Osteoblast (primary cell): Measurements from ENCODE around the gene SLC6A19. TPM values are rescaled to one million over a fixed set of nuclear protein-coding genes. Genes with fewer than 3 reads are reported as not detected.

Source experiments
- DNase-seq: peaks from one replicate; pipeline ENCODE4 v3.0.0; 2011; ENCODE audit warnings: low spot score, mixed read lengths; ENCODE audit not compliant: insufficient read length; ENCODE audit errors: missing footprints
- H2AFZ ChIP-seq: 2 replicates; pipeline ENCODE4 v1.6.0; 2011; ENCODE audit warnings: mild to moderate bottlenecking, low read length
- H3K27ac ChIP-seq: 2 replicates; pipeline ENCODE4 v1.5.1; 2011; ENCODE audit warnings: mild to moderate bottlenecking, low read depth, low read length, moderate library complexity
- H3K27me3 ChIP-seq: 2 replicates; pipeline ENCODE4 v1.6.0; 2012; ENCODE audit warnings: mild to moderate bottlenecking, control low read depth, inconsistent platforms, low read length, moderate library complexity; ENCODE audit not compliant: insufficient read depth
- H3K36me3 ChIP-seq: 2 replicates; pipeline ENCODE4 v1.5.1; 2011; ENCODE audit warnings: mild to moderate bottlenecking, low read length, control low read depth, moderate library complexity; ENCODE audit not compliant: insufficient read depth
- H3K4me1 ChIP-seq: 2 replicates; pipeline ENCODE4 v1.5.1; 2011; ENCODE audit warnings: mild to moderate bottlenecking, low read length, control low read depth, moderate library complexity; ENCODE audit not compliant: insufficient read depth
- H3K4me2 ChIP-seq: 2 replicates; pipeline ENCODE4 v1.6.0; 2011; ENCODE audit warnings: mild to moderate bottlenecking, low read length; ENCODE audit not compliant: insufficient read depth
- H3K4me3 ChIP-seq: fragments of 200-600 bp; sonication (generic); 3 replicates; pipeline ENCODE4 v1.5.1; 2012; ENCODE audit warnings: mild to moderate bottlenecking, low read length, inconsistent platforms; ENCODE audit not compliant: insufficient read depth
- H3K79me2 ChIP-seq: 2 replicates; pipeline ENCODE4 v1.6.0; 2012; ENCODE audit warnings: mild to moderate bottlenecking, low read length, control low read depth, inconsistent platforms; ENCODE audit not compliant: insufficient read depth
- H3K9me3 ChIP-seq: 2 replicates; pipeline ENCODE4 v1.5.1; 2011; ENCODE audit warnings: low read depth, low read length, control low read depth
- H4K20me1 ChIP-seq: 2 replicates; pipeline ENCODE4 v1.6.0; 2012; ENCODE audit warnings: mild to moderate bottlenecking, low read length, control low read depth; ENCODE audit not compliant: insufficient read depth
- CTCF ChIP-seq: IDR thresholded peaks from 2 replicates; pipeline ENCODE4 v1.5.1; 2011; ENCODE audit warnings: mild to moderate bottlenecking, low read depth, low read length, moderate library complexity; ENCODE audit errors: extremely low read depth
- total RNA-seq: library from RNA; depleted of rRNA; stranded (reverse); fragments of >200 nt; gene quantifications from 2 replicates; pipeline ENCODE4 v1.2.3, GENCODE V29; 2012

The SLC6A19 gene
- total RNA-seq, 1 donor: not detected

DNA sequence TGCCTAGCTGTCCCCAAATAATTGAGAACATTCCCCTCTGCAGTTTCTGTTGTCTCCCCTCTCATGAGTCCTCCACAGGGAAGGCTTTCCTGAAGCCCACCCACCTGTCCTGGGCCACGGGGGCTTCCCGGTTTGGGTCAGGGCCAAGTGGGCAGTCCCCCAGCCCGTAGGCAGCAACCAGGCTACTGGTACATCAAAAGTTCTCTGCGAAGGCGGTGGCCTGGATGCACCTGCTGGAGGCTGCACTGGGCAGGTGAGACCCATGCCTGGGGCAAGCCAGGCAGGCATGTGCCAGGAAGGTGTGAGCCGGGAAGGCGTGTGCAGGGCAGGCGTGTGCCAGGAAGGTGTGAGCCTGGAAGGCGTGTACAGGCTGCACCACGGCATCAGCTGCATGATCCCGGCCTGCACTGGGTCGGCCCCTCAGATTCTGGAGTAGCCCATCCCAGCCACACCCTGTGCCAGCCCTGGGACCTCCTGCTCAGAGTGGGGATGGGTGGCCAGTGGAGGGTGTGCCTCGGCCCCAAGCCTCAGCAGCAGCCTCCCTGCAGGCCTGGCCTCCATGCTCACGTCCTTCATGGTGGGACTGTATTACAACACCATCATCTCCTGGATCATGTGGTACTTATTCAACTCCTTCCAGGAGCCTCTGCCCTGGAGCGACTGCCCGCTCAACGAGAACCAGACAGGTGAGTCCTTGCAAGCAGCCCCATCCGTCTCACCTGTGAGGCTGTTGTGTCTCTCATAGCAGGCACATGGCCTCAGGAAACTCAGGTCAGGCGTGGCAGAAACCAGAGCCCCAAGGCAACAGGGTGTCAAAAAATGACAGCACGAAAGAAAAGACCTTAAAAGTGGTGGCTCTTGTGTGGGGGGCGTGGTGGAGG is 8.7 kb downstream of the SLC6A19 start:
- no peak overlapping the region for H3K4me3 ChIP-seq
- H4K20me1 ChIP-seq: no peaks in the 10 kb centered on the region
- no peaks in the 10 kb centered on the region for H3K4me1 ChIP-seq
- H3K27ac ChIP-seq: no peak overlapping the region
- no peaks in the 10 kb centered on the region for H3K9me3 ChIP-seq
- H3K4me2 ChIP-seq: no peak overlapping the region
- H3K27me3 ChIP-seq: peaks cover 6% of the 10 kb centered on the region
- no peak overlapping the region for H2AFZ ChIP-seq
- no peak for DNase-seq
- no peaks in the 10 kb centered on the region for H3K36me3 ChIP-seq
- no peaks in the 10 kb centered on the region for H3K79me2 ChIP-seq
- TF ChIP-seq CTCF: no peak

DNA sequence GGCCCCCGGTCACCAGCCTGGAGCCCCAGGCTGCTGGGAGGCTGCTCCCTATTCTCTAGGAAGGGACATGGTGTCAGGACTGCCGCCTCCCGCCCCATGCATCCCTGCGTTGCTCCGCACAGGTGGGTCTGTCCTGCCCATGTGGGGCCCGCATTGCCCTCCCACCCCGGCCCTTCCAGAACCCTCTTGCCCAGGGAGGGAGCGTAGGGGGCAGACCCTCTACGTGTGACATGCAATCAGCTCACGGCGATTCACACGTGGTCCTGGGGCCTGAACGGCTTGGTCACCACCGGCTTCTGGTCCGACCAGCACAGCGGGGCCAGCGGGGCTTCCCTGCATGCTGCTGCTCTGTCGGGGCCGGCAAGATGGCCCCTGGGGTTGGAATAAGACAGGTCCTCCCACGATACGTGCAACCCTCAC is 9.4 kb downstream of the SLC6A19 start:
- no peak for TF ChIP-seq CTCF

DNA sequence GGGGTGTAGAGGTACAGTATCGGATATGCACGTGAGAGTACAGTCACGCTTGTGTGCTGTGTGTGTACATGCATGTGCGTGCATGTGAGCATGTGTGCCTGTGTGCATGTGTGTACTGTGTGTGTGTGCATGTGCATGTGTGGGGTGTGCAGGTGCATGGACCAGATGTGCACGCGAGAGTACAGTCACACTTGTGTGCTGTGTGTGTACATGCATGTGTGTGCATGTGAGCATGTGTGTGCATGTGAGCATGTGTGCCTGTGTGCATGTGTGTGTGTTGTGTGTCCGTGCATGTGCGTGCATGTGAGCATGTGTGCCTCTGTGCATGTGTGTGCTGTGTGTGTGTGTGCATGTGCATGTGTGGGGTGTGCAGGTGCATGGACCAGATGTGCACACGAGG is 10.3 kb downstream of the SLC6A19 start:
- DNase-seq: no peak
- H3K9me3 ChIP-seq: no peaks in the 10 kb centered on the region
- H2AFZ ChIP-seq: no peak overlapping the region
- H3K4me1 ChIP-seq: no peaks in the 10 kb centered on the region
- H3K27ac ChIP-seq: no peak overlapping the region
- H3K27me3 ChIP-seq: no peaks in the 10 kb centered on the region
- no peaks in the 10 kb centered on the region for H3K79me2 ChIP-seq
- H3K36me3 ChIP-seq: no peaks in the 10 kb centered on the region
- H3K4me3 ChIP-seq: no peak overlapping the region
- H3K4me2 ChIP-seq: no peak overlapping the region
- no peak for TF ChIP-seq CTCF
- H4K20me1 ChIP-seq: no peaks in the 10 kb centered on the region

More for the DNA sequence above, 9.4 kb downstream of the SLC6A19 start:
- Histone ChIP-seq H3K27me3 (peaks cover 4% of the 10 kb centered on the region), H2AFZ (no peak overlapping the region), H3K27ac (no peak overlapping the region), H3K79me2 (no peaks in the 10 kb centered on the region), H3K9me3 (no peaks in the 10 kb centered on the region), H3K4me3 (no peak overlapping the region), H3K36me3 (no peaks in the 10 kb centered on the region), H4K20me1 (no peaks in the 10 kb centered on the region), H3K4me2 (no peak overlapping the region), H3K4me1 (no peaks in the 10 kb centered on the region)
- no peak for DNase-seq

GRCh38 chr5:1212271-1212670 is 10.9 kb downstream of the SLC6A19 start:
- TF ChIP-seq CTCF: no peak
- no peaks in the 10 kb centered on the region for H3K9me3 ChIP-seq
- no peak for DNase-seq

More at GRCh38 chr5:1212271-1212670, 10.9 kb downstream of the SLC6A19 start:
- Histone ChIP-seq H3K27me3 (no peaks in the 10 kb centered on the region), H3K27ac (no peak overlapping the region), H3K36me3 (no peaks in the 10 kb centered on the region), H2AFZ (no peak overlapping the region), H3K4me1 (no peaks in the 10 kb centered on the region), H3K4me2 (no peak overlapping the region), H4K20me1 (no peaks in the 10 kb centered on the region), H3K4me3 (no peak overlapping the region), H3K79me2 (no peaks in the 10 kb centered on the region)
